Measurements from ENCODE around the gene FARS2. TPM values are rescaled to one million over a fixed set of nuclear protein-coding genes. Genes with fewer than 3 reads are reported as not detected.

The FARS2 gene
- total and polyA plus RNA-seq, 2 donors (not counting 3 experiments of a cell fraction or from before 2014, with no cell fraction given): 20.2 to 20.5 TPM

- no peak overlapping the region for H3K27ac ChIP-seq (ENCODE audit: insufficient read depth, low read depth, low read length)
- no peaks in the 10 kb centered on the region for H3K36me3 ChIP-seq (ENCODE audit: control insufficient read depth in 2 of 2, extremely low read depth in 1 of 2, insufficient read depth in 2 of 2, low read length in 2 of 2)
- no peak overlapping the region for H3K9ac ChIP-seq (replicated peaks; ENCODE audit: extremely low read depth, insufficient read depth, low read length)
- H2AFZ ChIP-seq (ENCODE audit: low read depth, low read length): no peak overlapping the region
- H3K4me2 ChIP-seq (ENCODE audit: insufficient read depth, low read length): no peak overlapping the region
- no peaks in the 10 kb centered on the region for H3K79me2 ChIP-seq (ENCODE audit: control insufficient read depth, insufficient read depth, low read length)
- DNase-seq (ENCODE audit: low read depth, low spot score) (no peak), FAIRE-seq (no peak)
- no peaks in the 10 kb centered on the region for H3K9me3 ChIP-seq (replicated peaks; ENCODE audit: control insufficient read depth, insufficient read depth, low read length)
- peaks cover 5% of the 10 kb centered on the region for H3K4me1 ChIP-seq (ENCODE audit: control insufficient read depth, extremely low read depth, insufficient read depth, low read length)
- H3K27me3 ChIP-seq (ENCODE audit: control insufficient read depth in 2 of 2, insufficient read depth in 2 of 2, low read length in 2 of 2): no peaks in the 10 kb centered on the region
- dilution Hi-C loops (cut with MboI; ENCODE audit: extremely low pct_ligation_motif_present, low sequenced_read_pairs): no loop called here
- intact Hi-C loops (cut with micrococcal nuclease): no loop called here
- ChIA-PET CTCF (interaction anchor here (1.0 to 1.6 kb wide), 4 partner anchors 10 to 308 kb away, joined by 3 to 10 read pairs (median 4); no protein-coding TSS in a partner anchor), POLR2A (no interaction called here)
- no peak for TF ChIP-seq POLR2A (IDR thresholded peaks at IDR 0.05; ENCODE audit: low read depth, low read length)
- no peak overlapping the region for H3K4me3 ChIP-seq (replicated peaks in 1 of 3; ENCODE audit: insufficient read depth in 1 of 3, low read depth in 1 of 3, low read length in 3 of 3)
- H3K9me1 ChIP-seq (replicated peaks; ENCODE audit: control insufficient read depth, extremely low read depth, insufficient read depth, low read length): no peaks in the 10 kb centered on the region
- H4K20me1 ChIP-seq (replicated peaks; ENCODE audit: control insufficient read depth, extremely low read depth, insufficient read depth, low read length): peaks cover 3% of the 10 kb centered on the region
- no TSS peak for BruUV-seq (replicated peaks)
Measured at GRCh38 chr6:5443491-5443890, 182.2 kb downstream of the FARS2 start.

- H4K20me1 ChIP-seq (replicated peaks; ENCODE audit: control insufficient read depth, extremely low read depth, insufficient read depth, low read length): peaks cover 3% of the 10 kb centered on the region
- H3K27me3 ChIP-seq (ENCODE audit: control insufficient read depth in 2 of 2, insufficient read depth in 2 of 2, low read length in 2 of 2): no peaks in the 10 kb centered on the region
- no peaks in the 10 kb centered on the region for H3K9me1 ChIP-seq (replicated peaks; ENCODE audit: control insufficient read depth, extremely low read depth, insufficient read depth, low read length)
- POLR2A ChIA-PET: no interaction called here
- TF ChIP-seq MYC (IDR thresholded peaks at IDR 0.05; ENCODE audit: low read depth, low read length) (no peak), JUN (IDR thresholded peaks at IDR 0.05; ENCODE audit: borderline replicate concordance, insufficient read depth, insufficient read length, low read depth) (no peak), FOS (IDR thresholded peaks at IDR 0.05; ENCODE audit: borderline replicate concordance, insufficient read depth, low read length) (no peak), CTCF (IDR thresholded peaks at IDR 0.05; ENCODE audit: extremely low read depth in 1 of 2, insufficient read depth in 1 of 2, low read depth in 1 of 2, low read length in 2 of 2) (no peak), MAX (IDR thresholded peaks at IDR 0.05; ENCODE audit: insufficient read depth, insufficient read length) (no peak), POLR2A (IDR thresholded peaks at IDR 0.05; ENCODE audit: low read depth, low read length) (no peak), EZH2 (IDR thresholded peaks at IDR 0.05; ENCODE audit: borderline replicate concordance, low read depth, low read length, severe bottlenecking) (no peak), POLR2AphosphoS5 (IDR thresholded peaks at IDR 0.05; ENCODE audit: insufficient read depth, low read depth, low read length) (no peak), GATA2 (IDR thresholded peaks at IDR 0.05; ENCODE audit: insufficient read depth, insufficient read length, low read depth, low read length) (no peak)
- CTCF ChIA-PET: interaction anchor here (0.8 kb wide), 1 partner anchor 11 kb away, joined by 3 read pairs; no protein-coding TSS in a partner anchor
- DNase-seq (ENCODE audit: low read depth, low spot score) (no peak), FAIRE-seq (no peak)
- no peaks in the 10 kb centered on the region for H3K79me2 ChIP-seq (ENCODE audit: control insufficient read depth, insufficient read depth, low read length)
- no peak overlapping the region for H3K9ac ChIP-seq (replicated peaks; ENCODE audit: extremely low read depth, insufficient read depth, low read length)
- no peak overlapping the region for H3K4me2 ChIP-seq (ENCODE audit: insufficient read depth, low read length)
- intact Hi-C loops (cut with micrococcal nuclease): no loop called here
- H2AFZ ChIP-seq (ENCODE audit: low read depth, low read length): no peak overlapping the region
- dilution Hi-C loops (cut with MboI; ENCODE audit: extremely low pct_ligation_motif_present, low sequenced_read_pairs): no loop called here
- H3K9me3 ChIP-seq (replicated peaks; ENCODE audit: control insufficient read depth, insufficient read depth, low read length): no peaks in the 10 kb centered on the region
- H3K27ac ChIP-seq (ENCODE audit: insufficient read depth, low read depth, low read length): no peak overlapping the region
- H3K4me3 ChIP-seq (replicated peaks in 1 of 3; ENCODE audit: insufficient read depth in 1 of 3, low read depth in 1 of 3, low read length in 3 of 3): no peak overlapping the region
- no peaks in the 10 kb centered on the region for H3K4me1 ChIP-seq (ENCODE audit: control insufficient read depth, extremely low read depth, insufficient read depth, low read length)
- H3K36me3 ChIP-seq (ENCODE audit: control insufficient read depth in 2 of 2, extremely low read depth in 1 of 2, insufficient read depth in 2 of 2, low read length in 2 of 2): no peaks in the 10 kb centered on the region
- no TSS peak for BruUV-seq (replicated peaks)
Measured at GRCh38 chr6:5446362-5447075, 185.2 kb downstream of the FARS2 start.
